GM18867 (cell line): ENCODE results near the gene SEMA6A.
"Not testable (repeated sequence)": the region's sequence is repeated elsewhere in the genome, so short reads cannot be mapped to it uniquely, and the experiment has no call there.

Experiments
- ATAC-seq: cut with Tn5 transposase; IDR thresholded peaks from one replicate; pipeline ENCODE4 v1.9.1; 2021; ENCODE audit warnings: mild to moderate bottlenecking, moderate library complexity; ENCODE audit not compliant: unreplicated experiment

Gene SEMA6A

DNA sequence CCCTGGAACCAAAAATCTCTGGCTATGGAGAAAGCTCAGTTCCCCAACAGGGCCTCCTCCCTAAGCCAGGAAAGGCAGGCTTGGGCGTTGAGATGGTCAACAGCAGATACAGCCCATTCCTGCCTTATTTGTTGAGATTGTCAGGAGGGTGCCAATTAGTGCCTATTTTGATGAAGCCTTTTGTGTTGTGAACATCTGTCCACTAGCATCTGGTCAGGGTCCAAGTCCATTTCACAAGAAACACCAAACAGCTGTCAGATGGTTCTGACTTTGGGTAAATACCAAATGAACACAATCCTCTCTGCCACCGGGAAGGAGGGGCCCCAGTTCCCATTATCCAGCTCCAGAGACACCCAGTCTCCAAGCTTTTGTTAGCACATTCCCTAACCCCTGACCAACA, 19.9 kb downstream of the SEMA6A start:
- ATAC-seq: no peak

DNA sequence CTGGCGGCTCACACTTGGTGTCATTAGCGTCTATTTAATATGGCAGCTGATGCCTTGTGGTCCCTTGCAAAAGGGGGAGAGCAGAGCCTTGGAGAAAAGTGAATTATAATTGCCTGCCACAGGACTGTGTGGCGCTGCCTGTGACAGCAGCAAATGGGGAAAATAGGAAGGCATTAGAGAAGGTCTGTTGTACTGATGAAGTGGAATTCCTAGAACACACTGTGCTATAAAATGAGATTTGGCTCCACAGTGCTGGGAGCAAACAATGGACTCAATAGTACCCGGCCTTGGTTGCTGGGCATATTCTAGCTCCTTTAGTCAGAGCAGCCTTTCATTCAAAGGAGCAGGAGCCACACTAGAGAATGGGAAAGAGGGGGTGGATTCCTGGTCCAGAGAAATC, 21.3 kb downstream of the SEMA6A start:
- ATAC-seq: no peak

DNA sequence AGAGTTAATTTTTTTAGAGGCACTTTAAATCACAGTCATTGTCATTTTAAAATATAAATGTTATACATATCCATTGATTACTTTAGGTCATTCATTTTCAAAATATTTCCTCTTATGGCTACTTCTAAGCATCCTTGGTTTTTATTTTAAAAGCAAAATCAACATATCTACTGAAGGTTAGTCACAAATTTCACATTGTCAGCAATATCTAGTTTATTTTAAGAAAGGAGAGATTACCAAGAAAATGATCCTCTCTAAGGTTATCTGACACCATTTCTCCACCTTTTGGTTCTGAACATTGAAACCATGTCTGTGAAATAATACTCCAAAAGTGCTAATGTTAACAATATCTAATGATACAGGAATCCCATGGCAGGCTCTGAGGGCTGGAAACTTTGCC, 24.5 kb downstream of the SEMA6A start:
- no peak for ATAC-seq

DNA sequence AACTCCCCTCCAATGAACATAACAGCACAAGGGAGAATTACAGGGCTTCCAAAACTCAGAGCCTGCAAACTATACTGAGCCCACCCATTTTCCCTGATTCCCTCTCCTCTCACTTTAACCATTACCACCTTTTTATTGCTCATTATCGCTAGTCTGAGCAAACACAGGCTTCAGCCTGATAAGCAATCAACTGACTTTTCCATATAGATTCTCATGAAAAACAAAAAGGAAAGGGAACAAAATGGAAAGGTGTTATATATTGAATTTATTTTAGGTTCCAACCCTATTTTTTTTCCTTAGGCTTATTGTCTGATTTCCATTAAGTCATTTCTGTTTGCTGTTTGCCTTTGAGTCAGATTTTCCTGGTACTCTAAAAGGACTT, 27.9 kb downstream of the SEMA6A start:
- no peak for ATAC-seq

DNA sequence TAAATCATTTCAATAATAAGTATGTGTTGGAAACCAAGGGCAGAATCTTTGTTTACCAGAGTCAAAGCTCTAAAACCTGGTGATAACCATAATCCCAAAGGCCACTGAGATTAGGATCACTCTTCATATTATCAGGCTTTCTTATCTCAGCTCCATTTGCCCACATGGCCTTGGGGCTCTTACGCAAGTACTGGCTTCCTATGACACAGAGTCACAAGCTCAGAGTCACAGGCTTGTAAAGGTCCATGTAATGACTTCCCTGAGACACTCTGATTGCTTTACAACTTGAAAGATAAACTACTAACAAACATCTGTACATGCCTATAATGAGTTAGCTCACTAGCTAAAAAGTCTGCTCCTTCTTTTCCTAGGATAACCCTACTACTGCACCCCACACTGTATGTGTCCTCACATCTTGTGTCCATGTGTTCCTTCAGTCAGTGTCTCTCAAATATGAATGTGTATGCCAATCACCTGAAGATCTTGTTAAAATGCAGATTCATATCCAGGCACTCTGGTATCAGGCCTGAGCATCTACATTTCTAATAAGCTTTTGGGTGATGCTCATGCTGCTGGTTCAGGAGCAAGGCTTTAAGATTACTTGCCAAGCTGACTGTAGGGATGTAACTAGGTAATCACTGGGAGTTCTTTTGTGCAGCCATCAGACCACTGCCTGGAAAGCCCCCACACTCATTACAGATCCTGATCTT, 28.4 kb downstream of the SEMA6A start:
- ATAC-seq: no peak

DNA sequence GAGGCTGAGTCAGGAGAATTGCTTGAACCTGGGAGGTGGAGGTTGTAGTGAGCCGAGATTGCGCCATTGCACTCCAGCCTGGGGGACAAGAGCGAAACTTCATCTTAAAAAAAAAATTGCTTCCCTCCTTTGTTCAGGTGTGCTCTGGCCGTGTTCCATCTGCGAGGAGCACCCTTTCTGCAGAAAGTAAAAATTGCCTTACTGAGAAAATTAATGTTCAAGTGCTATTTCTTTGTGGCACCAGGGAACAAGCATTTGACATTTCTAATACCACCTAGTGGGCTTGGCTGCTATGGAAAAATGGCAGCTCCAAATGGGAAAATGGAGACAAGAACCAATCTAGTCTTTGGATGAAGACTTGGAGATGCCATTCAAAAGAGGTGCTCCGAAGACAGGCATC, 29.2 kb downstream of the SEMA6A start:
- not testable (repeated sequence) for ATAC-seq

DNA sequence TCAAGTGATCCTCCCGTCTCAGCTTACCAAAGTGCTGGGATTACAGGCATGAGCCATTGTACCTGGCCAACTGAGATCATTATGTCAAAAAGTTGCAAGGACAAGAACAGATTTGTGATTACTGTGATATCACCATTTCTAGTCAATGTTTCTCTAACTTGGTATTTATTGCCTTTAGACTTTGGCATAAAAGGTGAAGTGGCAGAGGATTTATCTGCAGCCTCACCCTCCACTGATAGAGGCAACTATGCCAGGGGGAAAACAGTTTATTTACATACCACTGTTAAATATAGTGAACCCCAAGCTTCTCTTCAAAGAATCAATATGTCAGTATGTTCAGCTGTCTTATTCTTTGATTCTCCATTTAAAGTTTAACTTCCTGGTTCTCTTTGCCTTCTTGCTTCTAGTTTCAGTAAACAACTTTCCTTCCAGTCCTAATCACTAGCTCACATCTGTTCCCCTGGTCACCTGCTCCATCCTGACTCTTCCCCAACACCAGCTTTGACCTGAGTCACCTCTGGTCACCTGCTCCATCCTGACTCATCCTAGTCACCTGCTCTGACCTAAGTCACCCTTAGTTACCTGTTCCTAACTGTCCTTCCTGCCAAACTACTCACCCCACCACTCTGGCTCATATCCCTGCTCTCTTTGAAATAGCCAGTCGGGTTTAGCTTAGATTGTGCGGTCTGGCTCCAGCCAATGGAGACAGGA, 29.9 kb downstream of the SEMA6A start:
- ATAC-seq: no peak

DNA sequence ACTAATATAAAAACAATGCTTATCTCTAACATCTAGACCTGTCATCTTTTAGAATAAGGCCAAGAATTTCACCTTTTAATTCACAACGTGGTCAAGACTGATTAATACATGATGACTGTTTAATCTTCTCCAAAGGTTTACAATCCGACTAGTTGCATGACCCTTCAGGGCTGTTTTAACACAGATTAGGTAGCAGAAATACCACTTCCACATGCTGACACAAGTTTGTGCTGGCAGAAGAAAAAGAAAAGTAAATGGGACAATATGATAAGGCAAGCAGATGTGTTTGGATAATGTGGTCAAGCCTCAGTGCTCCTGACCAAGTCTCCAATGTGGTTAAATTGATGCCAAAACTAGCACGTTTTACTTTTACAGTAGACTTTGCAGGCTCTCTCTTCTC, 31.1 kb downstream of the SEMA6A start:
- ATAC-seq: no peak

DNA sequence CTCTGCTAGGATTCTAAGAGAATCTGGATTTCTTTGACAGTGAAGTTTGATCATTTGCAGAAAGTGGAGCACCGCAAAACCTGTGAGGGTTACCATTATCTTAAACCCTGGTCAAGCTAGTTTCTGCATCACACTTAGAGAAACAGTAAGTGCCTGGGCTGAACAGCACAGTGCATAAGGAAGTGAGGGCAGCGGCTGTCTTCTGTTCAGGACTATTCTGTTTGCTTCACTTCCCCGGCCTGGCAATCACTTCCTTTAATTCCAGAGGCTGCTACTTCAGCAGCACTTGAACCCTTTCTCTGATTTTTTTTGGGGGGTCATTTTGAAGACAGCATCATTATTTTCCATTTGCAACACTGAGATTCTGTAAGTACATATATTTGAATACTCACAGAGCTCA, 32.0 kb downstream of the SEMA6A start:
- ATAC-seq: no peak

DNA sequence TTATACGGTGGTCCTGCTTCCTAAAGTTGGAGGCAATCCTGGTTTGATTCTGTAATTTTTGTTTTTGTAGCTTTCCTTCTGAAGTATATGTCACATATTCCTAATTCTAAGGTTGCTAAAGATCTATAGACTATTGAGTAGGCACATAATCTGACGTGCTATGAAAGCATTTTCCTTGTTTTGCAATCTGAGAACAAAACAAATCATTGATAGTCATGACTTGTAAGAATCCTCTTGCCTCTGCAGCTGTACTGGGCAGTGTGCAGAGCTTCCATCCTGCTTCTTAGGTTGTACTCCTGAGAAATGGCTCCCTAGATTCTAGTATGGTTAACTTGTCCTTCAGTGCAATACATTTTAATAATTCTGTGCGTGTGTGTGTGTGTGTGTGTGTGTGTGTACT, 35.4 kb downstream of the SEMA6A start:
- no peak for ATAC-seq

DNA sequence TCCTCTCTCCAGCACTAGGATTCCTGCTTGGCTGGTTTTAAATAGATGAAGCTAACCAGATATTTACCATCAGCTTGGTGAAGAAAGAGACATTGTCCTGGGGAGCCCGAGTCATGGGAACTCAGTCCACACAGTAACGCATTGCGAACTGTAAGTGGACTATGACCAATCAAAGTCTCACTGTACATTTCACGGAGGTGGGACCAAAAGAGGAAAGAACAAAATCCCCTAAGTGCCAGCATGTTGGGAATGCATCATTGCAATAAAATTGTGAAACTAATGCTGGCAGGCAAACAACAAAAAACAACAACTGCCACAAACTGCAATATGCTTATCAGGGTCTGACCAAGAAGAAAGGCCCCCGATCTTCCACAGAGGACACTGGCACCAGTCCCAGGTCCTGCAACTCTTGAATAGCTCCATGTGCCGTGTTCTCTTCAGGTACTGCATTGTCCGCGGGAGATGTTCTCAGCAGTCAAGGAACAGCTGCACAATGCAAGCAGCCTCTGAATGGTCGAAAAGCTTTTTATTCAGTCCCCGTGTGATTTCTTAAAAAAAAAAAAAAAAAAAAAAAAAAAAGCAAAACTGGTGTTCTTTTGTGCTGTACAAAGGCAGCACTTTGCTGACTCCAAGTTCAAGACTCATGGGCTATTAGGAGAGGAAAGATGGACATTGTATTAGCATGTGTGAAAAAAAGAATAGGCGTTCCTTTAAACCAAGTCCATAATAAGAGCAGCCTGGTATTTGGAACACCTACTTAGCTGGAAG, 38.1 kb downstream of the SEMA6A start:
- ATAC-seq: no peak

DNA sequence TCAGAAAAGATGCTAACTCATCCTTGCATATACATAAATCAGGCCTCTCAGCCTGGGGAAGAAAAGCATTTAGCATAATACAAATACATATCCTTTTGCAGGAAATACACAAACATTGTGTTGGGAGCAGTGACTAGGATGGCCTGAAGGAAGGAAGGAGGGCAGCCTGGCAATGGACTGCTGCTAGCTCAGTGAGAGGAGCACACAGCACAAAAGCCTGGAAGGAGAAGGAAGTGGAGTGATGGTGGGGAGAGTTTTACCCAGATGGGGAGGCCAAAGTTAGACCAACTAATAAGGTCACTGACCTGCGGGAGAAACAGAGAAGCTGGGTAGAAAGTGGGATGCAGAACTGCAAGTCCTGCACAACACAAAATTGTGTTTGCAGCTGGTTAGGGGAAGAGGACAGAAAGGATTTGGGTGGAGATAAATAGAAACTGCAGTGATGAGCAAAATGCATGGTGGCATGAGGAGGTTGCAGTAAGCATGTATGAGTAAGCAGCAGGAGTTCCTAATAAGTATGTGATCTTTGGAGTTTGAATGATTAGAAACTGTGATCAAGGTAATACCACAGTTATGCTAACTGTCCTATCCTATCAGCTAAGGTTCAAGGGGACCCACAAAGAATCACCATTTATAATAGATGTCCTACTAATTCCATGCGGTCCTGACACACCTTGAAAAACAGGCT, 39.5 kb downstream of the SEMA6A start:
- no peak for ATAC-seq

DNA sequence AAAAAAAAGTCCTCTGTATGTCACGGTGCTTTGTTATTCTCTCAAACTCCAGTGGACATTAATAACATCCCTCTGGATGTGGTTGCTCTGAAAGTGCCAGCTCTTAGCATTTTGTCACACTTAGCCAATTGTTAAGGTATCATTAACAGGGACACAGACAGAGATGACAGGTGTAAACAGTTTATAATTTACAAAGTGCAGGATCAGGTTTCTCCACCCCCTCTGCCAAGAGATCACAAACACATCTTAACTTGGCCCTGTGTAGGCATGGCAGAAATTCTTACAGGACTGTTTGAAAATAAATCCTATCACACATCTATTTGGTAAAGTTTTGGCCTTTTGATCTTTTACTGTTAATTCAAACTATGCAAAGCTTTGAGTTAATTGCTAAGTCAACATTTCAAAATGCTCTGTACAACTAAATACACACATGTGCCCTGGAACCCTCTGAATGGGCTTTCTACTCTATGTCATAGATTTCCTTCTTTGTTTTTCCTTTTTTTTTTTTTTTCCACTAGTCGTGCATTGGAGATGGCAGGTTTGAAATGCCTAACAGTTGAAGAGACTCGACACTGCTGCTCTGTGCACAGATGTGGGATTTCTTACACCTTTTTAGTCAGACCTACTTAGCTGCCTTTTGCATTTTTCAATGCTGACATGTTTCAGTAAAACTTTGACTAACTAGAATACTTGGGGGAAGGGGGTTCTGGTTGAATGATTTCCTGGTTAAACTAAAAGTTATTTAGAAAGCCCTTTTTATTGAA, 41.7 kb downstream of the SEMA6A start:
- no peak for ATAC-seq

DNA sequence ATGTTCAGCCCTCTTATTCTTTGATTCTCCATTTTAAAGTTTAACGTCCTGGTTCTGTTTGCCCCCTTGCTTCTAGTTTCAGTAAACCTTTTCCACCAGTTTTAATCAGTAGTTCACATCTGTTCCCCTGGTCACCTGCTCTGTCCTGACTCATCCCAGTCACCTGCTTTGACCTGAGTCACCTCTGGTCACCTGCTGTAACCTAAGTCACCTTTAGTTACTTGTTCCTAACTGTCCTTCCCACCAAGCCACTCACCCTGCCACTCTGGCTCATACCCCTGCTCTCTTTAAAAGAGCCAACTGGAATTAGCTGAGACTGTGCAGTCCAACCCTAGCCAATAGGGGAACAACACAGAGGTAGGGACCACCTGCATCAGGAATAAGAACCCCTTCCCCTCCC, 43.0 kb downstream of the SEMA6A start:
- no peak for ATAC-seq

DNA sequence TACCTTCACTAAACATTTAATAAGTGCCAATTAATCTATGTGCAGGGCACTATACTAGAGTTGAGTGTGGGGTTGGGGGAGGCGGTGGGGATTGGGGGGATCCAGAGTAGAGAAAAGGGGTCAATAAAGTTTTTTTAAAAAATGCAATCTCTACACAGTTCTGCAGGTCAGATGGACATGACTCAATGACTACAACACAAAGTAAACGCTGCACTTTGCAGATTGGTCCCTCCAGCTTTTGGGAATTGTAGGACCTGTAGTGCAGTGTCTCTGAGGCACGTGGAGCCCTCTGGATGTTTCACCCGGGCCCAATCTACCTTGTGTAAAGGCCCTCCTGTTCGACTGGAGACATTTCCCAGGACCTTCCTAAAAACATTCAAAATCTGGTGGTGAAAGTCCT, 43.5 kb downstream of the SEMA6A start:
- no peak for ATAC-seq

DNA sequence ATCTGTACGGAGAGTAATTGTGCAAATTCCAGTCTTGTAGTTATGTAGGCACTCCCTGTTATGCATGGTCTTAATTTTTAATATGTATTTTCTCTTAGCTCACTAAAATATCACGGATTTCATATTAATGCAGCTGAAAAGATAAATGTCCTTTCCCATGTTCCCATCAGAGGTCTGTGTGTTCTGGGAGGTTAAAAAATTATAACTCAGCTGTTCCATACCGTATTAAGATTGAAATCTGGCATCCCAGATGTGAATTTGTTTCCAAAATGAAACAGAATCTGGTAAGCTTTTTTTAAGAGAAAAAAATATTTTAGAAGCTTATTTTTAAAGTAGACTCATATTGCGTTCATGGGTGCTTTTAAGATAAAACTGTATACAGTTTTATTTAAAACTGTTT, 44.3 kb downstream of the SEMA6A start:
- no peak for ATAC-seq

DNA sequence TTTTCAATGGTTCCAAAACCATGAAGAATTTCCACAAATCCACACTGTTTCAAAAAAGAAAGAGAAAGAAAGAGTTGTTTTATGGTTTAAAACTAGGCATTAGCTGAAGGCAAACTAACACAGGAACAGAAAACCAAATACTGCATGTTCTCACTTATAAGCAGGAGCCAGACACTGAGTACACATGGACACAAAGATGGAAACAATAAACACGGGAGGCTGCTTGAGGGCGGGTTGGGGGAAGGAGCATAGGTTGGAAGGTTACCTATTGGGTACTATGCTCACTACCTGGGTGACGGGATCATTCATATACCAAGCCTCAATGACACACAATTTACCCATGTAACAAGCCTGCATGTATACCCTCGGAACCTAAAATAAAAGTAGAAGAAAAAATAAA, 45.0 kb downstream of the SEMA6A start:
- no peak for ATAC-seq

DNA sequence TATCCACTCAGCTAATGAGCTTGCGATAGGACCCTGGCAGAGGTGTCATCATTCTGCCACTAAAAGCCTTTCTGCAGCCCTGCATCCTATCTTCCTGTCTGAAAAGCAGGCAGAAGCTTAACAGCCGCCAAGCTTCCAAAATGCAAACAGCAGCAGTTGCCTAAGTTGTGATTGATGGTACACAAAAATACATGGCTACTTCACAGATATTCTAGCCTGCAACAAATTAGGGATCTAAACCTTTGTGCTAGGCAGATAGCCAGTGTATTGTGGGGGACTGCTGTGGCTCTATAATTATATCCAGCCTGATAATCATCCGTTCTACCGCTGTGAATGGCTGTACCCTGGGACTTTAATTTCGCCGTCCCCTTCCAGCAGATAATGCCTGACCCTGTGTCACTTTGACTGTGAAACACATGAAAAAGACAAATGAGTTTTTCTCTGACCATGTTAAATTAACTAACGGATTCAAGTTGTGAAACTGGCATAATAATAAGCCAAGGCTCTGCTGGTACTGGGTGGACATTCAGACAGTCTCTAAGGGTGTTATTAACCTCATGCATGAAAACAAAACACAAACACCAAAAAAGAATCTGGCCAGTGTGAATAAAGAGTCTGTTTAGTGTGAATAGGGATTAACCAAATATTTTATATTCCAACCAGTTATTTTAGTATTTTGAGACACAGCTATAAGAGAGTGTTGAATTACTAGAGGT, 45.9 kb downstream of the SEMA6A start:
- ATAC-seq: no peak

DNA sequence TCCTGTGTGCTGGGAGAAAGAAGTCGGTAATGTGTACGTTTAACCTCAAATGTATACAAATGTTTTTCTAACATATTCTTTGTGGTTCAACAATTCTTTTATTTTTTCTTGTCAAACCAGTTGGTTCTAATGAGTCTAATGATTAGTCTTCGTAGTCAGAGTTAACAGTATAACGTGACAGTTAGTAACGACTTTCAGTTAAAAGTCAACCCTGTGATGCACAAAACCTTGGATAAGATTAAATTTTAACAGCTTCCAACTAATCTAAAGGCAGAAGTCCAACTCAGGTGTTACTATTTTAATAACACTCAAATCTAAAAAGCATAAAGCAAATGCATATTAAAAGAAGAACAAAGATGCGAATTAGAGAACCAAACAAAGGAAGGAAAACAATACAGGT, 47.0 kb downstream of the SEMA6A start:
- ATAC-seq: no peak

DNA sequence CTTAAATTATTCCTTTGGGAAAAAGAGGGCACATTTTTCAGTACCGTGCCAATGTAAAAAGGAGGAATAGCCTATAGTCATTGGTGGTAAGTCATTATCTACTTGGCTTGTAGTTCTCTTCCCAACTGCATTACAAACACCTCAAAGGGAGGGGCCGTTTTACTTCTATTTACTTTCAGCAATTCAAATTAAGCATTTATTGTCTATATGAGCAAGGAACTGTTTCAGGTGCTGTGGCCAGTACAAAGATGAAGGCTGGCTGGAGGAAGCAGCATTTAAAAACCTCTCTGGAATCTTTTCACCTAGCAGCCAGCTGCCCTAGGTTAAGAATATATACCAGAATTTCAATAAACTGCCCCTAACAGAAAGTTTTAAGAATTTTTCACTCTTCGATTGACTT, 48.9 kb downstream of the SEMA6A start:
- no peak for ATAC-seq
